K562 (cell line): Measurements from ENCODE around the gene GSTM2. TPM values are rescaled to one million over a fixed set of nuclear protein-coding genes. Genes with fewer than 3 reads are reported as not detected.

Source experiments
- CBX1 ChIP-seq: sonication (generic); IDR thresholded peaks from 2 replicates; pipeline ENCODE4 v1.6.1; 2016; ENCODE audit warnings: antibody characterized with exemption, low read depth, mild to moderate bottlenecking
- CTCF ChIP-seq, 3 experiments: IDR thresholded peaks in 2 of 3; conservative IDR thresholded peaks in 1 of 3; 2 replicates each; pipeline ENCODE4 v1.5.1; 2011 to 2012; ENCODE audit warnings: low read length in 3 of 3, mild to moderate bottlenecking in 3 of 3, control low read depth in 2 of 3, improper control_type of control experiment in 1 of 3, inconsistent platforms in 1 of 3, low read depth in 1 of 3, mixed read lengths in 1 of 3, moderate library complexity in 1 of 3; ENCODE audit not compliant: insufficient read depth in 2 of 3
- CXXC5 ChIP-seq: fragments of 250-450 bp; sonication (Bioruptor Pico); IDR thresholded peaks from 2 replicates; pipeline ENCODE4 v1.8.0; 2022; ENCODE audit warnings: inconsistent platforms, mild to moderate bottlenecking, moderate library complexity
- FOXP1 ChIP-seq: sonication (generic); formaldehyde crosslinking; IDR thresholded peaks from 2 replicates; pipeline ENCODE4 v1.8.0; 2022; ENCODE audit warnings: mild to moderate bottlenecking, missing genetic modification reagents
- JUND ChIP-seq, 2 experiments: IDR thresholded peaks; 2 replicates in 1 of 2; 3 replicates in 1 of 2; pipeline ENCODE4 v1.6.1; 2011; ENCODE audit warnings: borderline replicate concordance in 2 of 2, low read depth in 2 of 2, low read length in 2 of 2, improper control_type of control experiment in 1 of 2, missing biosample characterization in 1 of 2, missing genetic modification characterization in 1 of 2, missing genetic modification reagents in 1 of 2
- L3MBTL2 ChIP-seq: fragments of 450-650 bp; IDR thresholded peaks from 2 replicates; pipeline ENCODE4 v1.6.1; 2016; ENCODE audit warnings: mild to moderate bottlenecking, moderate library complexity
- MBD2 ChIP-seq: sonication (generic); IDR thresholded peaks from 2 replicates; pipeline ENCODE4 v1.6.1; 2016; ENCODE audit warnings: low read depth, borderline replicate concordance
- MCM3 ChIP-seq: fragments of 450-650 bp; IDR thresholded peaks from 2 replicates; pipeline ENCODE4 v1.6.1; 2016
- NFE2L1 ChIP-seq: fragments of 450-650 bp; IDR thresholded peaks from 2 replicates; pipeline ENCODE4 v1.6.1; 2016; ENCODE audit warnings: missing genetic modification characterization, low read depth, mild to moderate bottlenecking, missing compliant biosample characterization, moderate library complexity, borderline replicate concordance
- PBX2 ChIP-seq, 2 experiments: IDR thresholded peaks in 1 of 2; conservative IDR thresholded peaks in 1 of 2; 2 replicates each; pipeline ENCODE4 v1.6.1; 2016; ENCODE audit warnings: low read depth in 2 of 2, mild to moderate bottlenecking in 1 of 2, missing compliant biosample characterization in 1 of 2, missing genetic modification characterization in 1 of 2, moderate library complexity in 1 of 2
- SMC3 ChIP-seq: conservative IDR thresholded peaks from 2 replicates; pipeline ENCODE4 v1.6.1; 2011; ENCODE audit warnings: low read depth, low read length, improper control_type of control experiment; ENCODE audit not compliant: insufficient read depth
- STAG1 ChIP-seq: sonication (generic); formaldehyde crosslinking; IDR thresholded peaks from 2 replicates; pipeline ENCODE4 v1.5.0; 2020; ENCODE audit warnings: missing genetic modification reagents, borderline replicate concordance
- STAT5B ChIP-seq: fragments of 250-450 bp; sonication (Bioruptor Pico); IDR thresholded peaks from 2 replicates; pipeline ENCODE4 v1.8.0; 2021; ENCODE audit warnings: mild to moderate bottlenecking, inconsistent platforms
- ZNF134 ChIP-seq: fragments of 250-450 bp; sonication (Bioruptor Pico); conservative IDR thresholded peaks from 2 replicates; pipeline ENCODE4 v1.4.0; 2020
- ZNF224 ChIP-seq: sonication (generic); formaldehyde crosslinking; IDR thresholded peaks from 2 replicates; pipeline ENCODE4 v1.8.0; 2022; ENCODE audit warnings: mild to moderate bottlenecking, missing genetic modification reagents
- ZNF696 ChIP-seq: fragments of 250-450 bp; sonication (Bioruptor Pico); conservative IDR thresholded peaks from 2 replicates; pipeline ENCODE4 v1.4.0; 2020; ENCODE audit warnings: mild to moderate bottlenecking, moderate library complexity
- polyA plus RNA-seq, 8 experiments: library from polyadenylated mRNA; depleted of rRNA in 4 of 8; stranded (reverse) in 5 of 8; unstranded in 3 of 8; fragments of >200 nt; fragmentation: Nextera tagmentation in 2 of 8; fragmentation: Illumina TruSeq in 1 of 8; extraction: Ambion mirVana in 2 of 8; extraction: Trizol in 1 of 8; gene quantifications; 2 replicates each; pipeline versions ENCODE4 v1.2.1 to v1.2.3, GENCODE V29; 2011 to 2014; ENCODE audit warnings: inconsistent platforms in 1 of 8, missing spikeins in 1 of 8
- total RNA-seq, 7 experiments: library from RNA; depleted of rRNA in 6 of 7; stranded (reverse); fragments of >200 nt in 6 of 7; fragmentation: Illumina TruSeq in 2 of 7; extraction: Trizol in 2 of 7; gene quantifications; 2 replicates each; pipeline versions ENCODE4 v1.2.1 to v1.2.3, GENCODE V29; 2011 to 2021; ENCODE audit warnings: low replicate concordance in 1 of 7
- TF ChIP-seq, protein P1 (sequence below): IDR thresholded peaks from 2 replicates; pipeline ENCODE4 v1.6.1; 2012; ENCODE audit warnings: low read depth, low read length, improper control_type of control experiment, borderline replicate concordance
- TF ChIP-seq, protein P2 (sequence below): fragments of 250-450 bp; sonication (Bioruptor Pico); IDR thresholded peaks from 2 replicates; pipeline ENCODE4 v1.5.0; 2021; ENCODE audit warnings: mild to moderate bottlenecking, moderate library complexity

The GSTM2 gene
- total and polyA plus RNA-seq, 9 of the 15 experiments (the other 6 are each of a cell fraction or from before 2014, with no cell fraction given): 1.6 to 15.1 (median 6.8) TPM

DNA sequence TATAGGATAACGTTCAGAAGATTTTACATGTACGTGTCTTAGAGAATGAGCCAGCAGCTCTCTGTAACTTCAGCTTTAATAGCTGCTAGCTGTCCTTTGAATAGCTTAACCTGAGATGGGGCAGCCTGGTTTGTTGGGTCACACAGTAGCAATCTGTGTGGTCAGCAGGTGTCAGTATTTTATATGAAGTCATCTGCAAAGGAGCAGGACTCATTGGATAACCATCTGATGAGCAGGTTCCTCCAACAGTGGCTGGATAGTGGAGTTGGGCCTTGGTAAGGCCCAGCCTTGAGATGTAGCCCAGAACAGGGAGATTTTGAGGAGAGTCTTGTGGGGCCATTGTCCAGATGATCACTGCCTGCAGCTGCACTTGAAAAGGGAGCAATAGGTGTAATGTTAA, 50.6 kb downstream of the GSTM2 start (continued):
- TF ChIP-seq PBX2 (CRISPR knock-in tag; IDR thresholded peaks at IDR 0.05; ENCODE audit: low read depth): no peak
- TF ChIP-seq PBX2 (tag; conservative IDR thresholded peaks at IDR 0.05; ENCODE audit: low read depth): 0 out of 2 replicates have a peak, but pooled peaks have one; percentile 6
- no peak for TF ChIP-seq STAG1
- TF ChIP-seq CXXC5 (CRISPR knock-in tag): no peak
- peak; percentile 30; the same call in 1 of the 2 replicates for TF ChIP-seq SMC3
- peak; percentile 39; the same call in 1 of the 2 replicates for TF ChIP-seq L3MBTL2
- TF ChIP-seq FOXP1 (CRISPR knock-in tag): no peak
- no peak for TF ChIP-seq MCM3
- no peak for TF ChIP-seq MBD2
- TF ChIP-seq CBX1: no peak
- TF ChIP-seq STAT5B (CRISPR knock-in tag): no peak
- TF ChIP-seq, protein P1, sequence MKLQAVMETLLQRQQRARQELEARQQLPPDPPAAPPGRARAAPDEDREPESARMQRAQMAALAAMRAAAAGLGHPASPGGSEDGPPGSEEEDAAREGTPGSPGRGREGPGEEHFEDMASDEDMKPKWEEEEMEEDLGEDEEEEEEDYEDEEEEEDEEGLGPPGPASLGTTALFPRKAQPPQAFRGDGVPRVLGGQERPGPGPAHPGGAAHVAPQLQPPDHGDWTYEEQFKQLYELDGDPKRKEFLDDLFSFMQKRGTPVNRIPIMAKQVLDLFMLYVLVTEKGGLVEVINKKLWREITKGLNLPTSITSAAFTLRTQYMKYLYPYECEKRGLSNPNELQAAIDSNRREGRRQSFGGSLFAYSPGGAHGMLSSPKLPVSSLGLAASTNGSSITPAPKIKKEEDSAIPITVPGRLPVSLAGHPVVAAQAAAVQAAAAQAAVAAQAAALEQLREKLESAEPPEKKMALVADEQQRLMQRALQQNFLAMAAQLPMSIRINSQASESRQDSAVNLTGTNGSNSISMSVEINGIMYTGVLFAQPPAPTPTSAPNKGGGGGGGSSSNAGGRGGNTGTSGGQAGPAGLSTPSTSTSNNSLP: peak; percentile 79
- no peak for TF ChIP-seq NFE2L1
- TF ChIP-seq JUND (IDR thresholded peaks at IDR 0.05; ENCODE audit: borderline replicate concordance, low read depth, low read length): 0 out of 2 replicates have a peak, but pooled peaks have one; percentile 27
- TF ChIP-seq JUND (tag; IDR thresholded peaks at IDR 0.05; ENCODE audit: borderline replicate concordance, low read depth, low read length): no peak; the same call in 2 of the 3 replicates
- TF ChIP-seq CTCF (IDR thresholded peaks at IDR 0.05 in 2 of 3, conservative IDR thresholded peaks at IDR 0.05 in 1 of 3; ENCODE audit: insufficient read depth in 2 of 3, low read depth in 1 of 3, low read length in 3 of 3): peak; percentile 28 to 73 (median 43)
- TF ChIP-seq, protein P2, sequence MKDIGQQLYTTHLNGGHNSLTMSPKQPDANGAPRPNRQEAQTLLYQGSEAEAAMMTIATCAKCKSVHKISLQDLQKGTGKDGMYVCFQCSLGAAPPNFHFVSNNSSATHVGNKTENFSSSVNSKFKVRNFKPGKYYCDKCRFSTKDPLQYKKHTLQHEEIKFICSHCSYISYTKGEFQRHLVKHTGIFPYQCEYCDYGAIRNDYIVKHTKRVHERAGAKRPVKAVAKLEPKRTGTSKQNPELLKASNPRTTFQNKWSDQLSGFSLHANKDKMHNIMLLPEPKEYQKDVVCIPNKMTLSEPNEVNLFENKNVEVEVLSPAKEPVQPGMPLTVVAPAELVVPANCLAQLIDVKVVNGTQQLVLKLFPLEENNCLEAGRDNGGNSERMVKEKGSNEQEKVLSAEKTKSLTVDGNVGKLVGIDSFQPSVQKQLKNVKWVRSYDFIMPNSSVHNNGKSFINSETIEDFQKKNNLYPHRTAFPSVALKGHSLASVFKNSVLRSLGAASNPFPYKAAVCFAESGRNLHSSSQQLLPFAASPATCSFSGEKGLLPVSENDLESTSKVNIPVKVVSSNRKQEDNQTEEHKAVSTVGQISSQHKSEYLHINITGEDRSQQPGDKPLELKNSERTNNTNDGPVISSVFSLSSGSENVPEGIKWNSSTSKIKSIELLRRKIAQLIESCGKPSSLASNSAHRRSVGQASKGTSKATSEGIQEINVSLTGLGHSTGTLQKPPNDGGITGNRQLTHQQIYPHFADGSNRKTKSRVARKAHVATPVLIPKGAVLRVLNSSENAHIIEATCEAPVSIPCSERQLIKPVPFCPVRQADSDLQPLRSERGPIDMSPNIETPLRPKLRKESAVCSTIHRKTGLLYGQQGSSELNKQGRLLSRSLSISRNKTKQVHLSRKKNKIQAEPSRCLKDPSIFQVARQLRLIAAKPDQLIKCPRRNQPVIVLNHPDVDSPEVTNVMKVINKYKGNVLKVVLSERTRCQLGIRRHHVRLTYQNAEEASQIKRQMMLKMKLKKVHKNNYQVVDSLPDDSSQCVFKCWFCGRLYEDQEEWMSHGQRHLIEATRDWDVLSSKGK (CRISPR knock-in tag): no peak
- no peak for TF ChIP-seq ZNF134 (CRISPR knock-in tag)
- TF ChIP-seq ZNF224: no peak
- TF ChIP-seq ZNF696 (CRISPR knock-in tag): no peak
